K562 (cell line): Measurements from ENCODE around the gene THAP11. TPM values are rescaled to one million over a fixed set of nuclear protein-coding genes. Genes with fewer than 3 reads are reported as not detected.

Experiments
- C11orf30 ChIP-seq: fragments of 450-650 bp; IDR thresholded peaks from 2 replicates; pipeline ENCODE4 v1.6.1; 2016; ENCODE audit warnings: low read depth, mild to moderate bottlenecking
- CBX1 ChIP-seq: sonication (generic); IDR thresholded peaks from 2 replicates; pipeline ENCODE4 v1.6.1; 2016; ENCODE audit warnings: antibody characterized with exemption, low read depth, mild to moderate bottlenecking
- DPF2 ChIP-seq: fragments of 450-650 bp; IDR thresholded peaks from 2 replicates; pipeline ENCODE4 v1.6.1; 2016
- FOXJ2 ChIP-seq: fragments of 200-800 bp; sonication (Bioruptor generic); IDR thresholded peaks from 2 replicates; pipeline ENCODE4 v1.6.1; 2016; ENCODE audit warnings: missing genetic modification characterization, missing compliant biosample characterization
- HDAC6 ChIP-seq: IDR thresholded peaks from 2 replicates; pipeline ENCODE4 v1.6.1; 2012; ENCODE audit warnings: low read depth, mild to moderate bottlenecking, control low read depth, inconsistent platforms, low read length, moderate library complexity
- RFX5 ChIP-seq: IDR thresholded peaks from 2 replicates; pipeline ENCODE4 v1.6.1; 2011; ENCODE audit warnings: low read depth, mild to moderate bottlenecking, improper control_type of control experiment, low read length
- ZKSCAN8 ChIP-seq: fragments of 200-800 bp; sonication (Bioruptor generic); IDR thresholded peaks from 2 replicates; pipeline ENCODE4 v1.6.1; 2016; ENCODE audit warnings: missing genetic modification characterization, missing compliant biosample characterization
- ZNF239 ChIP-seq: fragments of 250-450 bp; sonication (Bioruptor Pico); IDR thresholded peaks from 2 replicates; pipeline ENCODE4 v1.4.0; 2020; ENCODE audit warnings: mild to moderate bottlenecking
- polyA plus RNA-seq, 8 experiments: library from polyadenylated mRNA; depleted of rRNA in 4 of 8; stranded (reverse) in 5 of 8; unstranded in 3 of 8; fragments of >200 nt; fragmentation: Nextera tagmentation in 2 of 8; fragmentation: Illumina TruSeq in 1 of 8; extraction: Ambion mirVana in 2 of 8; extraction: Trizol in 1 of 8; gene quantifications; 2 replicates each; pipeline versions ENCODE4 v1.2.1 to v1.2.3, GENCODE V29; 2011 to 2014; ENCODE audit warnings: inconsistent platforms in 1 of 8, missing spikeins in 1 of 8
- total RNA-seq, 7 experiments: library from RNA; depleted of rRNA in 6 of 7; stranded (reverse); fragments of >200 nt in 6 of 7; fragmentation: Illumina TruSeq in 2 of 7; extraction: Trizol in 2 of 7; gene quantifications; 2 replicates each; pipeline versions ENCODE4 v1.2.1 to v1.2.3, GENCODE V29; 2011 to 2021; ENCODE audit warnings: low replicate concordance in 1 of 7
- TF ChIP-seq, protein P1 (sequence below), 3 experiments: fragments of 200-800 bp in 1 of 3; sonication (Bioruptor generic) in 1 of 3; sonication (generic) in 1 of 3; formaldehyde crosslinking in 1 of 3; IDR thresholded peaks; 2 replicates each; pipeline versions ENCODE4 v1.6.1 to v1.8.0; 2016 to 2022; ENCODE audit warnings: mild to moderate bottlenecking in 2 of 3, missing compliant biosample characterization in 2 of 3, missing genetic modification characterization in 2 of 3, missing genetic modification reagents in 1 of 3
- TF ChIP-seq, protein P2 (sequence below): fragments of 450-650 bp; IDR thresholded peaks from 2 replicates; pipeline ENCODE4 v1.6.1; 2016; ENCODE audit warnings: mild to moderate bottlenecking, moderate library complexity
- TF ChIP-seq, protein P3 (sequence below): fragments of 200-800 bp; sonication (Bioruptor generic); IDR thresholded peaks from 2 replicates; pipeline ENCODE4 v1.6.1; 2017; ENCODE audit warnings: missing genetic modification characterization, missing compliant biosample characterization
- TF ChIP-seq, protein P4 (sequence below), 2 experiments: fragments of 450-650 bp; IDR thresholded peaks; 2 replicates each; pipeline ENCODE4 v1.6.1; 2016

The THAP11 gene
- total and polyA plus RNA-seq, 9 of the 15 experiments (the other 6 are each of a cell fraction or from before 2014, with no cell fraction given): 2.4 to 31.6 (median 21.4) TPM

DNA sequence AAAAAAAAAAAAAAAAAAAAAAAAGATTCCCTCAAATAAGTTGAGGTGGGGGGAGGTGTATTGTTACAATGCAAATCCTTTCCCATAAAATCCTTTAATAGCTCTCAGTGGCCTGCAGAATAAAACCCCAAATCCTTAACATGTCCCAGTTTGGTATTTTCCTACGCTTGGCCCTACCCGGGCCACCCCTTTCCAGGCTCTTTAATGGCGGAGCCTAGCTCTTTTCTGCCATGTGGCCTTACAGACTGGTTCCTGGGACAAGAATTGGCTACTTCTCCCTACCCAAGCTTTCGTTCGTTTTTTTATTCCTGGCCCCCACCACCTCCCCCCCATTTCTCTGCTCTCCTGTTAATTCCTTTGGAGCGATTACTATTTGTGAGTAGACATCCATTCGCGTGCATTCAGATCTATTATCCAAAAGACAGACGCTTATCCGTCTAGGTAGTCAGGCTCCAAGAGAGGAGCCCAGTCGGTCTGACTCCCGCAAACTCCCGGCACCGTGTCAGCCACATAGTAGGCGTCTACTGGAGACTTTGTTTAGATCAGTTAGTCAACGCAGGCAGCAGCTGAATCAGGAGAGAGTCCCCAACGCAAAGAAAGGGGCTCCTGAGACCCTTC is 813 bp upstream of the THAP11 start (continued):
- TF ChIP-seq, protein P1, sequence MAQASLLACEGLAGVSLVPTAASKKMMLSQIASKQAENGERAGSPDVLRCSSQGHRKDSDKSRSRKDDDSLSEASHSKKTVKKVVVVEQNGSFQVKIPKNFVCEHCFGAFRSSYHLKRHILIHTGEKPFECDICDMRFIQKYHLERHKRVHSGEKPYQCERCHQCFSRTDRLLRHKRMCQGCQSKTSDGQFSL (CRISPR knock-in tag; IDR thresholded peaks at IDR 0.05): 0 out of 2 replicates have a peak, but pooled peaks have one; percentile 21
- TF ChIP-seq, protein P1 (tag; IDR thresholded peaks at IDR 0.05): no peak
- TF ChIP-seq RFX5 (no peak), HDAC6 (no peak), CBX1 (no peak), FOXJ2 (tag) (peak; percentile 48; the same call in 1 of the 2 replicates), C11orf30 (no peak), ZKSCAN8 (CRISPR knock-in tag) (no peak; the same call in 1 of the 2 replicates), DPF2 (peak; percentile 34; the same call in 1 of the 2 replicates), ZNF239 (CRISPR knock-in tag) (no peak)
- TF ChIP-seq, protein P2, sequence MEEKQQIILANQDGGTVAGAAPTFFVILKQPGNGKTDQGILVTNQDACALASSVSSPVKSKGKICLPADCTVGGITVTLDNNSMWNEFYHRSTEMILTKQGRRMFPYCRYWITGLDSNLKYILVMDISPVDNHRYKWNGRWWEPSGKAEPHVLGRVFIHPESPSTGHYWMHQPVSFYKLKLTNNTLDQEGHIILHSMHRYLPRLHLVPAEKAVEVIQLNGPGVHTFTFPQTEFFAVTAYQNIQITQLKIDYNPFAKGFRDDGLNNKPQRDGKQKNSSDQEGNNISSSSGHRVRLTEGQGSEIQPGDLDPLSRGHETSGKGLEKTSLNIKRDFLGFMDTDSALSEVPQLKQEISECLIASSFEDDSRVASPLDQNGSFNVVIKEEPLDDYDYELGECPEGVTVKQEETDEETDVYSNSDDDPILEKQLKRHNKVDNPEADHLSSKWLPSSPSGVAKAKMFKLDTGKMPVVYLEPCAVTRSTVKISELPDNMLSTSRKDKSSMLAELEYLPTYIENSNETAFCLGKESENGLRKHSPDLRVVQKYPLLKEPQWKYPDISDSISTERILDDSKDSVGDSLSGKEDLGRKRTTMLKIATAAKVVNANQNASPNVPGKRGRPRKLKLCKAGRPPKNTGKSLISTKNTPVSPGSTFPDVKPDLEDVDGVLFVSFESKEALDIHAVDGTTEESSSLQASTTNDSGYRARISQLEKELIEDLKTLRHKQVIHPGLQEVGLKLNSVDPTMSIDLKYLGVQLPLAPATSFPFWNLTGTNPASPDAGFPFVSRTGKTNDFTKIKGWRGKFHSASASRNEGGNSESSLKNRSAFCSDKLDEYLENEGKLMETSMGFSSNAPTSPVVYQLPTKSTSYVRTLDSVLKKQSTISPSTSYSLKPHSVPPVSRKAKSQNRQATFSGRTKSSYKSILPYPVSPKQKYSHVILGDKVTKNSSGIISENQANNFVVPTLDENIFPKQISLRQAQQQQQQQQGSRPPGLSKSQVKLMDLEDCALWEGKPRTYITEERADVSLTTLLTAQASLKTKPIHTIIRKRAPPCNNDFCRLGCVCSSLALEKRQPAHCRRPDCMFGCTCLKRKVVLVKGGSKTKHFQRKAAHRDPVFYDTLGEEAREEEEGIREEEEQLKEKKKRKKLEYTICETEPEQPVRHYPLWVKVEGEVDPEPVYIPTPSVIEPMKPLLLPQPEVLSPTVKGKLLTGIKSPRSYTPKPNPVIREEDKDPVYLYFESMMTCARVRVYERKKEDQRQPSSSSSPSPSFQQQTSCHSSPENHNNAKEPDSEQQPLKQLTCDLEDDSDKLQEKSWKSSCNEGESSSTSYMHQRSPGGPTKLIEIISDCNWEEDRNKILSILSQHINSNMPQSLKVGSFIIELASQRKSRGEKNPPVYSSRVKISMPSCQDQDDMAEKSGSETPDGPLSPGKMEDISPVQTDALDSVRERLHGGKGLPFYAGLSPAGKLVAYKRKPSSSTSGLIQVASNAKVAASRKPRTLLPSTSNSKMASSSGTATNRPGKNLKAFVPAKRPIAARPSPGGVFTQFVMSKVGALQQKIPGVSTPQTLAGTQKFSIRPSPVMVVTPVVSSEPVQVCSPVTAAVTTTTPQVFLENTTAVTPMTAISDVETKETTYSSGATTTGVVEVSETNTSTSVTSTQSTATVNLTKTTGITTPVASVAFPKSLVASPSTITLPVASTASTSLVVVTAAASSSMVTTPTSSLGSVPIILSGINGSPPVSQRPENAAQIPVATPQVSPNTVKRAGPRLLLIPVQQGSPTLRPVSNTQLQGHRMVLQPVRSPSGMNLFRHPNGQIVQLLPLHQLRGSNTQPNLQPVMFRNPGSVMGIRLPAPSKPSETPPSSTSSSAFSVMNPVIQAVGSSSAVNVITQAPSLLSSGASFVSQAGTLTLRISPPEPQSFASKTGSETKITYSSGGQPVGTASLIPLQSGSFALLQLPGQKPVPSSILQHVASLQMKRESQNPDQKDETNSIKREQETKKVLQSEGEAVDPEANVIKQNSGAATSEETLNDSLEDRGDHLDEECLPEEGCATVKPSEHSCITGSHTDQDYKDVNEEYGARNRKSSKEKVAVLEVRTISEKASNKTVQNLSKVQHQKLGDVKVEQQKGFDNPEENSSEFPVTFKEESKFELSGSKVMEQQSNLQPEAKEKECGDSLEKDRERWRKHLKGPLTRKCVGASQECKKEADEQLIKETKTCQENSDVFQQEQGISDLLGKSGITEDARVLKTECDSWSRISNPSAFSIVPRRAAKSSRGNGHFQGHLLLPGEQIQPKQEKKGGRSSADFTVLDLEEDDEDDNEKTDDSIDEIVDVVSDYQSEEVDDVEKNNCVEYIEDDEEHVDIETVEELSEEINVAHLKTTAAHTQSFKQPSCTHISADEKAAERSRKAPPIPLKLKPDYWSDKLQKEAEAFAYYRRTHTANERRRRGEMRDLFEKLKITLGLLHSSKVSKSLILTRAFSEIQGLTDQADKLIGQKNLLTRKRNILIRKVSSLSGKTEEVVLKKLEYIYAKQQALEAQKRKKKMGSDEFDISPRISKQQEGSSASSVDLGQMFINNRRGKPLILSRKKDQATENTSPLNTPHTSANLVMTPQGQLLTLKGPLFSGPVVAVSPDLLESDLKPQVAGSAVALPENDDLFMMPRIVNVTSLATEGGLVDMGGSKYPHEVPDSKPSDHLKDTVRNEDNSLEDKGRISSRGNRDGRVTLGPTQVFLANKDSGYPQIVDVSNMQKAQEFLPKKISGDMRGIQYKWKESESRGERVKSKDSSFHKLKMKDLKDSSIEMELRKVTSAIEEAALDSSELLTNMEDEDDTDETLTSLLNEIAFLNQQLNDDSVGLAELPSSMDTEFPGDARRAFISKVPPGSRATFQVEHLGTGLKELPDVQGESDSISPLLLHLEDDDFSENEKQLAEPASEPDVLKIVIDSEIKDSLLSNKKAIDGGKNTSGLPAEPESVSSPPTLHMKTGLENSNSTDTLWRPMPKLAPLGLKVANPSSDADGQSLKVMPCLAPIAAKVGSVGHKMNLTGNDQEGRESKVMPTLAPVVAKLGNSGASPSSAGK: peak; percentile 68
- TF ChIP-seq, protein P3, sequence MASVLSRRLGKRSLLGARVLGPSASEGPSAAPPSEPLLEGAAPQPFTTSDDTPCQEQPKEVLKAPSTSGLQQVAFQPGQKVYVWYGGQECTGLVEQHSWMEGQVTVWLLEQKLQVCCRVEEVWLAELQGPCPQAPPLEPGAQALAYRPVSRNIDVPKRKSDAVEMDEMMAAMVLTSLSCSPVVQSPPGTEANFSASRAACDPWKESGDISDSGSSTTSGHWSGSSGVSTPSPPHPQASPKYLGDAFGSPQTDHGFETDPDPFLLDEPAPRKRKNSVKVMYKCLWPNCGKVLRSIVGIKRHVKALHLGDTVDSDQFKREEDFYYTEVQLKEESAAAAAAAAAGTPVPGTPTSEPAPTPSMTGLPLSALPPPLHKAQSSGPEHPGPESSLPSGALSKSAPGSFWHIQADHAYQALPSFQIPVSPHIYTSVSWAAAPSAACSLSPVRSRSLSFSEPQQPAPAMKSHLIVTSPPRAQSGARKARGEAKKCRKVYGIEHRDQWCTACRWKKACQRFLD (CRISPR knock-in tag): no peak
- TF ChIP-seq, protein P4, sequence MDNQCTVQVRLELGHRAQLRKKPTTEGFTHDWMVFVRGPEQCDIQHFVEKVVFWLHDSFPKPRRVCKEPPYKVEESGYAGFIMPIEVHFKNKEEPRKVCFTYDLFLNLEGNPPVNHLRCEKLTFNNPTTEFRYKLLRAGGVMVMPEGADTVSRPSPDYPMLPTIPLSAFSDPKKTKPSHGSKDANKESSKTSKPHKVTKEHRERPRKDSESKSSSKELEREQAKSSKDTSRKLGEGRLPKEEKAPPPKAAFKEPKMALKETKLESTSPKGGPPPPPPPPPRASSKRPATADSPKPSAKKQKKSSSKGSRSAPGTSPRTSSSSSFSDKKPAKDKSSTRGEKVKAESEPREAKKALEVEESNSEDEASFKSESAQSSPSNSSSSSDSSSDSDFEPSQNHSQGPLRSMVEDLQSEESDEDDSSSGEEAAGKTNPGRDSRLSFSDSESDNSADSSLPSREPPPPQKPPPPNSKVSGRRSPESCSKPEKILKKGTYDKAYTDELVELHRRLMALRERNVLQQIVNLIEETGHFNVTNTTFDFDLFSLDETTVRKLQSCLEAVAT (IDR thresholded peaks at IDR 0.05): 0 out of 4 replicates have a peak, but pooled peaks of 1 of the 2 experiments have one; percentile 19
